Dermis microvascular lymphatic vessel endothelial cell (primary cell): ENCODE results near the gene KCNK13. TPM values are rescaled to one million over a fixed set of nuclear protein-coding genes. Genes with fewer than 3 reads are reported as not detected.
"Not testable (repeated sequence)": the region's sequence is repeated elsewhere in the genome, so short reads cannot be mapped to it uniquely, and the experiment has no call there.

Source experiments
- DNase-seq, 2 donors: peaks; one replicate each; pipeline versions ENCODE4 v3.0.0 to v3.0.0-alpha.2; 2010; ENCODE audit warnings: low read depth in 2 of 2
- total RNA-seq: library from RNA; depleted of rRNA; stranded (reverse); fragments of >200 nt; gene quantifications from 2 replicates; pipeline ENCODE4 v1.2.1, GENCODE V29; 2014

The KCNK13 gene
- total RNA-seq, 1 donor from 2014 or later = not detected

GRCh38 chr14:90191585-90191984, 129.8 kb downstream of the KCNK13 start:
- no peak for DNase-seq

- DNase-seq = peak in 1 of 2 donors; percentile 17
These were observed 132.1 kb downstream of the KCNK13 start for GRCh38 chr14:90193925-90194324.

DNA sequence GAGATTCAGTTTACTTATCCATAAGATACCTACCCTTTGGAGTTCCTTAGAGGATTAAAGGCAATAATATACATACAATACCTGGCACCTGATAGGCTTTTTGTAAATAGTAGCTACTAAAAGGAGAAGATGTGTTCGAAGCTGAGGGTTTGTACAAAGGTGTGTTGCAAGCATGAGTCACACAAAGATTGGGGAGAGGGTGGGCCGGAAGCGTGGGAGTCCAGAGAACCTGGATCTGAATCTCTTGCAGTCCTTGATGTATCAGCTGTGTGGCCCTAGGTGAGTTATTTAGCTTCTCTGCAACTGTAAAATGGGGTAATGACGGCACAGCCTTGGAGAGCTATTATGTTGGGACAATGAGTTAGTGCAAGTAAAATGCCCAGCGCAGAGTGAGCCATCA, 132.9 kb downstream of the KCNK13 start:
- DNase-seq = no peak

GRCh38 chr14:90198541-90199060, 136.8 kb downstream of the KCNK13 start:
- DNase-seq = no peak

GRCh38 chr14:90200546-90200945, 138.8 kb downstream of the KCNK13 start:
- DNase-seq = not testable (repeated sequence)

GRCh38 chr14:90201344-90201743, 139.6 kb downstream of the KCNK13 start:
- no peak for DNase-seq

GRCh38 chr14:90204516-90204915, 142.7 kb downstream of the KCNK13 start:
- no peak for DNase-seq

DNA sequence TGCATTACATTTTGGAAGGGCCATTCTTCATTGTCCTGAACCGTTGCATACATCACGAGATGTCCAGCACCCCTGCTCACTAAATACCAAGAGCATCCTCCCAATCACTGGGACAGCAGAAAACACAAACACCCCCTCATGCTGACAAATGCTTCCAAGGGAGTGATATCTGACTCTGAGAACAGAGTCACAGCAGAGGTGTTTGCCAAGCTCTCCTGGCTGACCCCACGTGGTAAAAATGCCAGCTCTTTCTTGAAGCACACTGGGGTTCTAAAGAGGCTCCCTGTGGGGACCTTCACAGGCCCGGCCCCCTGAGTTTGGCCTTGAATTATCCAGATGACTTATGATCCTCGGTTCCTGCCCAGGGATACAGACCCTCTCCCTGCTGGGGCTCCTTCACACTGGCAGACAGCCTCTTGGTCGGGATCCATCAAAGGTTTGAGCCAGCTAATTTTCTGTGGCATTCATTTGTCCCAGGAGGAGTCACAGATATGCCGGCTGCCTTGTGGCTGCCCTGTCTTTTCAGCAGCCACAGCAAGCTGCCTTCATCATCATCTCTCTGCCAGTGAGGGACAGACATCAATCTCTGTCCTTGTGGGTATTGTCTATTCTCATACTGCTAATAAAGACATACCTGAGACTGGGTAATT, 151.4 kb downstream of the KCNK13 start:
- DNase-seq = no peak

GRCh38 chr14:90228478-90228877, 166.7 kb downstream of the KCNK13 start:
- DNase-seq = no peak

GRCh38 chr14:90229942-90230341, 168.1 kb downstream of the KCNK13 start:
- DNase-seq = not testable (repeated sequence)

Other genes with a start within 250 kb of the KCNK13 start
- gene EFCAB11, start 107.3 kb upstream of the KCNK13 start, total RNA-seq = 2.7 and 3.4 TPM in 2 replicates
- 11.0 and 14.9 TPM in 2 replicates for gene TDP1, start 106.1 kb upstream of the KCNK13 start, total RNA-seq
- 75.9 and 84.2 TPM in 2 replicates for gene PSMC1, start 194.6 kb downstream of the KCNK13 start, total RNA-seq